PFSK-1 (cell line): ENCODE data around the gene TMEM50B.

Source experiments
- FOXP2 ChIP-seq: optimal IDR thresholded peaks from 2 replicates; pipeline ENCODE3; 2011; ENCODE audit warnings: borderline replicate concordance, control low read depth, inconsistent platforms; ENCODE audit not compliant: insufficient read depth; ENCODE audit errors: extremely low read length, extremely low read depth
- POLR2AphosphoS5 ChIP-seq: IDR thresholded peaks from 2 replicates; pipeline ENCODE4 v1.6.1; 2012; ENCODE audit warnings: low read depth, mild to moderate bottlenecking, control low read depth, low read length, moderate library complexity
- REST ChIP-seq, 2 experiments: IDR thresholded peaks; 2 replicates each; pipeline versions ENCODE4 v1.6.1 to v1.8.0; 2011 to 2012; ENCODE audit warnings: low read depth in 2 of 2, low read length in 2 of 2, control low read depth in 1 of 2, inconsistent platforms in 1 of 2, mild to moderate bottlenecking in 1 of 2, moderate library complexity in 1 of 2; ENCODE audit not compliant: insufficient read depth in 1 of 2
- SIN3A ChIP-seq: IDR thresholded peaks from 2 replicates; pipeline ENCODE4 v1.6.1; 2012; ENCODE audit warnings: mild to moderate bottlenecking, low read length, moderate library complexity, borderline replicate concordance; ENCODE audit not compliant: insufficient read depth
- TAF1 ChIP-seq: IDR thresholded peaks from 2 replicates; pipeline ENCODE4 v1.6.1; 2012; ENCODE audit warnings: low read length, control low read depth, borderline replicate concordance; ENCODE audit not compliant: insufficient read depth

TMEM50B gene

GRCh38 chr21:33452362-33452761 is 27.4 kb downstream of the TMEM50B start:
- TF ChIP-seq TAF1 = no peak
- TF ChIP-seq POLR2AphosphoS5 = no peak
- TF ChIP-seq REST (IDR thresholded peaks at IDR 0.05; ENCODE audit: insufficient read depth in 1 of 2, low read depth in 2 of 2, low read length in 2 of 2) = no peak
- TF ChIP-seq SIN3A = no peak
- TF ChIP-seq FOXP2 = no peak

GRCh38 chr21:33451634-33452071 is 28.1 kb downstream of the TMEM50B start:
- TF ChIP-seq POLR2AphosphoS5 (no peak), FOXP2 (no peak), TAF1 (no peak), SIN3A (no peak), REST (IDR thresholded peaks at IDR 0.05; ENCODE audit: insufficient read depth in 1 of 2, low read depth in 2 of 2, low read length in 2 of 2) (no peak)

- TF ChIP-seq POLR2AphosphoS5 (no peak), REST (IDR thresholded peaks at IDR 0.05; ENCODE audit: insufficient read depth in 1 of 2, low read depth in 2 of 2, low read length in 2 of 2) (no peak), TAF1 (no peak), FOXP2 (no peak), SIN3A (no peak)
Measured at GRCh38 chr21:33449616-33450015, 30.2 kb downstream of the TMEM50B start.

GRCh38 chr21:33444499-33444898 is 35.3 kb downstream of the TMEM50B start:
- TF ChIP-seq TAF1 (no peak), SIN3A (no peak), REST (IDR thresholded peaks at IDR 0.05; ENCODE audit: insufficient read depth in 1 of 2, low read depth in 2 of 2, low read length in 2 of 2) (no peak), POLR2AphosphoS5 (no peak), FOXP2 (no peak)

- TF ChIP-seq FOXP2 = no peak
- no peak for TF ChIP-seq SIN3A
- TF ChIP-seq REST (IDR thresholded peaks at IDR 0.05; ENCODE audit: insufficient read depth in 1 of 2, low read depth in 2 of 2, low read length in 2 of 2) = no peak
- no peak for TF ChIP-seq TAF1
- TF ChIP-seq POLR2AphosphoS5 = no peak
Measured at GRCh38 chr21:33443194-33443593, 36.6 kb downstream of the TMEM50B start.
